Lung (tissue), 12 donors: ENCODE measurements around the gene C12orf57. TPM values are rescaled to one million over a fixed set of nuclear protein-coding genes. Genes with fewer than 3 reads are reported as not detected.

Experiments used
- ATAC-seq: fragments of 200-7000 bp; cut with Tn5 transposase; one replicate; pipeline ENCODE4 v1.9.1; 2020; ENCODE audit warnings: moderate number of reproducible peaks; ENCODE audit not compliant: insufficient read depth, low FRiP score
- DNase-seq, 3 donors: peaks; one replicate each; pipeline ENCODE4 v3.0.0-alpha.2; 2013 to 2017
- H3K27ac ChIP-seq, 2 donors: one replicate each; pipeline ENCODE4 v1.5.1; 2013; ENCODE audit warnings: mild to moderate bottlenecking in 2 of 2, moderate library complexity in 2 of 2, control low read depth in 1 of 2, inconsistent platforms in 1 of 2, low read depth in 1 of 2, low read length in 1 of 2
- H3K27me3 ChIP-seq, 3 donors: one replicate each; pipeline ENCODE4 v1.5.1; 2013; ENCODE audit warnings: low read length in 2 of 3; ENCODE audit not compliant: control insufficient read depth in 3 of 3, insufficient read depth in 3 of 3
- H3K36me3 ChIP-seq, 4 donors: one replicate each; pipeline ENCODE4 v1.5.1; 2013; ENCODE audit warnings: low read length in 4 of 4, mild to moderate bottlenecking in 1 of 4, moderate library complexity in 1 of 4; ENCODE audit not compliant: control insufficient read depth in 4 of 4, insufficient read depth in 4 of 4
- H3K4me1 ChIP-seq, 5 donors: one replicate each; pipeline ENCODE4 v1.5.1; 2013; ENCODE audit warnings: low read length in 5 of 5, mild to moderate bottlenecking in 2 of 5, moderate library complexity in 1 of 5; ENCODE audit not compliant: control insufficient read depth in 5 of 5, insufficient read depth in 5 of 5
- H3K4me3 ChIP-seq: one replicate; pipeline ENCODE4 v1.5.1; 2013; ENCODE audit warnings: mild to moderate bottlenecking, control low read depth, moderate library complexity
- H3K9ac ChIP-seq, 2 donors: one replicate each; pipeline ENCODE4 v1.5.1; 2013; ENCODE audit warnings: low read length in 2 of 2, control low read depth in 1 of 2; ENCODE audit not compliant: insufficient read depth in 1 of 2
- H3K9me3 ChIP-seq, 4 donors: one replicate each; pipeline ENCODE4 v1.5.1; 2013; ENCODE audit warnings: low read length in 3 of 4, mild to moderate bottlenecking in 1 of 4, moderate library complexity in 1 of 4; ENCODE audit not compliant: control insufficient read depth in 4 of 4, insufficient read depth in 3 of 4
- CTCF ChIP-seq: IDR thresholded peaks from 2 replicates; pipeline ENCODE4 v1.5.1; 2012; ENCODE audit warnings: mild to moderate bottlenecking; ENCODE audit errors: control extremely low read depth, extremely low read depth
- WGBS, 2 donors: extraction: QIAGEN DNeasy Blood & Tissue Kit; methylation state at CpG; one replicate each; pipeline ENCODE4 v1.1.7; 2013; 5-methylcytosine and 5-hydroxymethylcytosine counted together
- polyA plus RNA-seq, 2 donors: library from polyadenylated mRNA; stranded (reverse); fragments of 200-250 nt; gene quantifications; one replicate each; pipeline ENCODE4 v1.2.1, GENCODE V29; 2013
- total RNA-seq, 2 donors: library from RNA; depleted of rRNA in 1 of 2; stranded (reverse); fragments of >200 nt in 1 of 2; gene quantifications; one replicate each; pipeline ENCODE4 v1.2.1, GENCODE V29; 2014 to 2021
- donor health status: control.
- donor health status: control.
- donor health status: Bipolar disorder and iron deficiency.
- donor health status: healthy.
- donor health status: DM: yes; HTN: yes; CAD: no.

C12orf57 gene
- total and polyA plus RNA-seq, 4 donors, result 92.9 to 437 (median 283) TPM

DNA sequence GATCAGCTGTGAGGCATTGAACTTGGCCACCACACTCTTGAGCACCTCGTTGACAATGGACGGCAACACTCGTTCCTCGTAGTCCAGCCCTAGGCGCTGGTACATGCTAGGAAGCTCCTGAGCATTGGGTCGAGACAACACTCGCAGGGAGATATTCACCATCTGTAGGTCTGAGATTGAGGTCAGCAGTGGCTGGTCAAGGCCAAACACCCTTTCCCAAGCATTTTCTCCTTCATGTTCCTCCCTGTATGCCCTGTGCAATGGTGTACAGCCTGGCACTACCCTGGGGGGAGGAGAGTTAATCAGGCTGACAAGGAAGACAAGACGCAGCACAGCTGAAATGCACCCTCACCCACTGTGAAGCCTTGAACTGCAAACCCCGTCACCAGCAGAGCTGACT lies 24.6 kb downstream of the C12orf57 start:
- no peak for TF ChIP-seq CTCF
- H3K4me1 ChIP-seq, result peaks cover 4 to 37% (median 13%) of the 10 kb centered on the region in 5 donors
- WGBS, 2 donors, result 88 to 96% methylated on average over 9 of the region's 9 CpGs
- no peaks in the 10 kb centered on the region for H3K27me3 ChIP-seq
- ATAC-seq (no peak), DNase-seq (no peak)
- H3K27ac ChIP-seq, result no peak overlapping the region
- no peak overlapping the region for H3K9ac ChIP-seq
- peaks cover 8 to 42% (median 31%) of the 10 kb centered on the region in 4 donors for H3K36me3 ChIP-seq
- H3K9me3 ChIP-seq, result no peaks in the 10 kb centered on the region
- no peak overlapping the region for H3K4me3 ChIP-seq

DNA sequence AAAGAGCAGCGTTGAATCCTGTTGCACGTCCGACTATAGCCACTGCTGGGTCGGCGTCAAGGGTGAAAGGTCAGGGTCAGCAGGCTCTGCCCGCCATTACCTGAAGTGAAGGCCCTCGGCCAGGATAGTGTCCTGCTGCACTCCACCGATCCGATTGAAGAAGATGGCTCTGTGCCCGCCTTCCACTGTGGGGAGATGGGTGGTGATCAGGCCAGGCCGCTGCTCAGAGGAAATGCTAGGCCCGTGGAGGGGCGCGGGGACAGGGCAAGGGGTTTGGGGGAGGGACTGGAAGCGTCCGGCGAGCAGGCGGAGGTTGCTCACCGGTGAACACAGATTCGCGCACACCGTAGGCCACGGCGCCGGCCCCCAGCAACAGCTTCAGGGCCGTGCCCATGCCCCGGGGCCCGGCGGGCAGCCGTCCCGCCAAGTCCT lies 26.3 kb downstream of the C12orf57 start:
- WGBS, 2 donors, result 1% methylated on average over 31 of the region's 31 CpGs
- no peak for TF ChIP-seq CTCF
- peak overlapping the region; percentile 91 to 93 for H3K9ac ChIP-seq
- H3K27ac ChIP-seq, result peak overlapping the region; percentile 90 to 92
- ATAC-seq, result peak; percentile 29
- H3K36me3 ChIP-seq, result peaks cover 15 to 47% (median 40%) of the 10 kb centered on the region in 4 donors
- H3K4me3 ChIP-seq, result peak overlapping the region; percentile 77
- H3K27me3 ChIP-seq, result no peaks in the 10 kb centered on the region
- no peaks in the 10 kb centered on the region for H3K9me3 ChIP-seq
- peaks cover 4 to 29% (median 13%) of the 10 kb centered on the region in 5 donors for H3K4me1 ChIP-seq
- peak in 2 of 3 donors; percentile 25 to 44 for DNase-seq

- ATAC-seq (no peak), DNase-seq (no peak)
- Histone ChIP-seq H3K27me3 (no peaks in the 10 kb centered on the region), H3K27ac (no peak overlapping the region), H3K4me1 (peaks cover 6 to 19% (median 7%) of the 10 kb centered on the region in 5 donors), H3K4me3 (no peak overlapping the region), H3K9me3 (no peaks in the 10 kb centered on the region), H3K9ac (no peak overlapping the region), H3K36me3 (peaks cover 26 to 43% (median 37%) of the 10 kb centered on the region in 4 donors)
- TF ChIP-seq CTCF, result no peak
- 94 to 95% methylated on average over 6 of the region's 6 CpGs for WGBS, 2 donors
Measured at GRCh38 chr12:6974180-6974579, 30.4 kb downstream of the C12orf57 start.
